ENCODE results near the gene PRR30.
A peak's percentile ranks its signal among the peaks of the same experiment; 100 is the strongest.

Gene PRR30

DNA sequence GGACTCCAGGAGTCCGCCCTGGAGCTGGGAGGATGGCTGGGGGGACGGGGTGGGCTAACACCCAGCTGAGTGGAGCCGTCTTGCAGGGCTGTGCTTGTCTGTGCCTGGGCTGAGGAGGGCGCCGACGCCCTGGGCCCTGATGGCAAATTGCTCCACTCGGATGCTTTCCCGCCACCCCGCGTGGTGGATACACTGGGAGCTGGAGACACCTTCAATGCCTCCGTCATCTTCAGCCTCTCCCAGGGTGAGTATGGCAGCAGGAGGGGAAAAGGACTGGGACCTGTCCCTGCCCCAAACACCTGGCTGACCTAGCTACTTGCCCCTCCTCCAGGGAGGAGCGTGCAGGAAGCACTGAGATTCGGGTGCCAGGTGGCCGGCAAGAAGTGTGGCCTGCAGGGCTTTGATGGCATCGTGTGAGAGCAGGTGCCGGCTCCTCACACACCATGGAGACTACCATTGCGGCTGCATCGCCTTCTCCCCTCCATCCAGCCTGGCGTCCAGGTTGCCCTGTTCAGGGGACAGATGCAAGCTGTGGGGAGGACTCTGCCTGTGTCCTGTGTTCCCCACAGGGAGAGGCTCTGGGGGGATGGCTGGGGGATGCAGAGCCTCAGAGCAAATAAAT lies 39.8 kb downstream of the PRR30 start:
- no peak overlapping the region for H3K9ac ChIP-seq (ENCODE audit: low read depth in 1 of 2, low read length in 2 of 2)
- peaks cover 20 to 55% of the 10 kb centered on the region in 2 donors for H3K36me3 ChIP-seq (ENCODE audit: control insufficient read depth in 1 of 2, insufficient read depth in 2 of 2, low read length in 2 of 2)
- peaks cover 16 to 17% of the 10 kb centered on the region in 2 donors for H3K4me1 ChIP-seq (ENCODE audit: control insufficient read depth in 1 of 2, insufficient read depth in 2 of 2, low read length in 2 of 2)
- no peak overlapping the region for H3K4me3 ChIP-seq (ENCODE audit: low read depth in 1 of 2, low read length in 2 of 2)
- no peak overlapping the region for H3K27ac ChIP-seq (ENCODE audit: low read depth, low read length)
- no peaks in the 10 kb centered on the region for H3K9me3 ChIP-seq (ENCODE audit: control insufficient read depth in 1 of 2, low read length in 2 of 2)
- H3K27me3 ChIP-seq (ENCODE audit: control insufficient read depth in 1 of 2, insufficient read depth in 2 of 2, low read length in 2 of 2) = no peaks in the 10 kb centered on the region

DNA sequence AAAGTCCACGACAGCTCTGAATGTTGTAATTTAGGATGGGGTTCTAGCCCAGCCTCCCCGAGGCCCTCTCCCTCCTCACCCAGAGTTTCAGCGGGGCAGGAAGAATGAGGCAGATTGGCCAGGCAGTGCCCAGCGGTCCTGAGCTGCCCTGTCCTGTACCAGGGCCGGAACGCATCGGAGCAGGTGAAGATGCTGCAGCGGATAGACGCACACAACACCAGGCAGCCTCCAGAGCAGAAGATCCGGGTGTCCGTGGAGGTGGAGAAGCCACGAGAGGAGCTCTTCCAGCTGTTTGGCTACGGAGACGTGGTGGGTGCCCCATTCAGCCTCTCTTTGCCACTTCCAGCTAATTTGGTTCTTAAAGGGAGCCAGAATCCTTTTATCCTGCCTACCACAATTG lies 41.9 kb downstream of the PRR30 start:
- Histone ChIP-seq H3K36me3 (ENCODE audit: control insufficient read depth in 1 of 2, insufficient read depth in 2 of 2, low read length in 2 of 2) (peaks cover 20 to 58% of the 10 kb centered on the region in 2 donors), H3K4me3 (ENCODE audit: low read depth in 1 of 2, low read length in 2 of 2) (no peak overlapping the region), H3K9ac (ENCODE audit: low read depth in 1 of 2, low read length in 2 of 2) (no peak overlapping the region), H3K27ac (ENCODE audit: low read depth, low read length) (no peak overlapping the region), H3K9me3 (ENCODE audit: control insufficient read depth in 1 of 2, low read length in 2 of 2) (no peaks in the 10 kb centered on the region), H3K4me1 (ENCODE audit: control insufficient read depth in 1 of 2, insufficient read depth in 2 of 2, low read length in 2 of 2) (peaks cover 37 to 38% of the 10 kb centered on the region in 2 donors), H3K27me3 (ENCODE audit: control insufficient read depth in 1 of 2, insufficient read depth in 2 of 2, low read length in 2 of 2) (no peaks in the 10 kb centered on the region)

DNA sequence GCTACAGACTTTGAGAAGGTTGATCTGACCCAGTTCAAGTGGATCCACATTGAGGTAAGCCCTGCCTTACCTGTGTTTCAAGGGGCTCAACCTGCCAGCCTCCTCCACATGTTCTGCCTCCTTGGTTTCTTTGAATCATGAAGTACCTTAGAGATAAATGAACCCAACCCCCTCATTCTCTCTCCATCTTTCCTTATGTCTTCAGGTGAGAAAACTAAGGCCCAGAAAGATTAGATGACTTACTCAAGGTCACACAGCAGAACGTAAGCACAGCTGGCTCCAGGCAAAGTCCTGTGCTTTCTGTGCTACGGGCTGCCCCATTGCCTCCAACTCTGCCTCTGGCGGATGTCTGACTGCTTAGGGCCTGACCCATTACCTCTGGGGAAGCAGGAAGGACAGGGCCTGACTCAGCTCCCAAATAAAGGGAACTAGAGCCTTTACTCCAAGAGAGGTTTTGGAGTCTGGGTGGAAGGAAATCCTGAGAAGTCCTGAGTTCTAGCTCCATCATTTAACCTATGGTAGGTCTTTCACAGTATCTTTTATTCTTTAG lies 42.4 kb downstream of the PRR30 start:
- H3K27me3 ChIP-seq (ENCODE audit: control insufficient read depth in 1 of 2, insufficient read depth in 2 of 2, low read length in 2 of 2) = no peaks in the 10 kb centered on the region
- peak overlapping the region in 1 of 2 donors; percentile 1 for H3K9ac ChIP-seq (ENCODE audit: low read depth in 1 of 2, low read length in 2 of 2)
- H3K9me3 ChIP-seq (ENCODE audit: control insufficient read depth in 1 of 2, low read length in 2 of 2) = no peaks in the 10 kb centered on the region
- no peak overlapping the region for H3K27ac ChIP-seq (ENCODE audit: low read depth, low read length)
- H3K4me1 ChIP-seq (ENCODE audit: control insufficient read depth in 1 of 2, insufficient read depth in 2 of 2, low read length in 2 of 2) = peaks cover 43% of the 10 kb centered on the region in 2 donors
- no peak overlapping the region for H3K4me3 ChIP-seq (ENCODE audit: low read depth in 1 of 2, low read length in 2 of 2)
- H3K36me3 ChIP-seq (ENCODE audit: control insufficient read depth in 1 of 2, insufficient read depth in 2 of 2, low read length in 2 of 2) = peaks cover 20 to 58% of the 10 kb centered on the region in 2 donors

DNA sequence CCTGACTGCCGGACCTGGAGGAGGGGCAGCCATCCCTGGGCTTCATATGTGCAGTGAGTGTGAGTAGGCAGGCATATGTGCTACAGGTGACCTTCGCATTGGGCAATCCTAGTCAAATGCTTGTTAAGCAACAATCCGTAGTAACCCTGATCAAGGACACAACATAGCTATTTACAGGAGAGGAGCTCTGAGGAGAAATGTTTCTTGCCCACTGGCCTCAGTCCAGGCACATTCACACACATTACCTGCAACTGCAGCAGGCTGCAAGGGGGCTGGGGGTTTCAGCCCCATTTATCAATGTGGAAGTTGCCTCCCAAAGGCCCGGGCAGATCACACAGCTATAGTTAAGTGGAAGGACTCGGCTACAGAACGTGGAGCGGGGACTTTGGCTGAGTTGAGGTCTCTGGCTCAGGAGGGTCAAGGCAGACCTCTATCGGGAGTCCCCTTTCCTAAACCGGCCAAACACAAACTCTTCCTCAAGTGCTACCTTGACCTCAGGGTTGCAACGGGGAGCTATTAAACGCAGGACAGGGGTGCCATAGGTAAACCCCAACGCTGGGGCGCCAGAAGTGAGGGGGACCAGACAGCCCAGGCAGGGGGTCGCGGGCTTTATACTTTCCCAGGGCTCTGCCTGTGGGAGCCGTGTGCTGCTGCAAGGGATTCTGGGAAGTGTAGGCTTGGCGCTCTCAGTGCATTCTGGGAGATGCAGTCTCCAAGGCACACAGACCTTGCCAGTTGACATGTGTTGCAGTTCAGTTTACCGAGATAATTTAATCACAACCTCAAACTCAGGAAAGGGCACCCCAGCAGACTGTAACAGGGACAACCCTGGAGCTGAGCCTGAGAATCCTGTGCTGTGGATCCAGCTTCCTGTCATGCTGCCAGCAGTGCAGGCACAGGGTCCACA lies 43.2 kb downstream of the PRR30 start:
- H3K36me3 ChIP-seq (ENCODE audit: control insufficient read depth in 1 of 2, insufficient read depth in 2 of 2, low read length in 2 of 2) = peaks cover 20 to 56% of the 10 kb centered on the region in 2 donors
- H3K4me1 ChIP-seq (ENCODE audit: control insufficient read depth in 1 of 2, insufficient read depth in 2 of 2, low read length in 2 of 2) = peaks cover 48 to 50% of the 10 kb centered on the region in 2 donors
- H3K9me3 ChIP-seq (ENCODE audit: control insufficient read depth in 1 of 2, low read length in 2 of 2) = no peaks in the 10 kb centered on the region
- no peaks in the 10 kb centered on the region for H3K27me3 ChIP-seq (ENCODE audit: control insufficient read depth in 1 of 2, insufficient read depth in 2 of 2, low read length in 2 of 2)
- peak overlapping the region; percentile 39 to 53 for H3K4me3 ChIP-seq (ENCODE audit: low read depth in 1 of 2, low read length in 2 of 2)
- no peak overlapping the region for H3K27ac ChIP-seq (ENCODE audit: low read depth, low read length)
- peak overlapping the region; percentile 1 to 10 for H3K9ac ChIP-seq (ENCODE audit: low read depth in 1 of 2, low read length in 2 of 2)

DNA sequence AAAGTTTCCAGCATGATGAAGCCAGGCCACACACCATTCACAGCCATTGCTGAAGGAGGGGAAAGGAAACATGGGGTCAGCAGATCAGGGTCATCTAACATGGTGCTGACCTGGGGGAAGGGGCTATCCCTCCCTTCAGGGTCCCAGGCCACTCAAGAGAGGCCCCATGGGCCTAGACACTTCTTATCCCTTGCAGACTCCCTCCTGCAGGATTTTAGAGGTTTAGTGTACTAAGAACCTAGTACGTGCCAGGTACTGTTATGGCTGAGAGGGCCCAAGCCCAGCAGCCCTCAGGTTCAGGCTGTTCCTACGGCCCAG lies 43.8 kb downstream of the PRR30 start:
- H3K4me3 ChIP-seq (ENCODE audit: low read depth in 1 of 2, low read length in 2 of 2) = no peak overlapping the region
- H3K27ac ChIP-seq (ENCODE audit: low read depth, low read length) = no peak overlapping the region
- H3K4me1 ChIP-seq (ENCODE audit: control insufficient read depth in 1 of 2, insufficient read depth in 2 of 2, low read length in 2 of 2) = peaks cover 48 to 54% of the 10 kb centered on the region in 2 donors
- no peaks in the 10 kb centered on the region for H3K27me3 ChIP-seq (ENCODE audit: control insufficient read depth in 1 of 2, insufficient read depth in 2 of 2, low read length in 2 of 2)
- no peaks in the 10 kb centered on the region for H3K9me3 ChIP-seq (ENCODE audit: control insufficient read depth in 1 of 2, low read length in 2 of 2)
- peaks cover 16 to 50% of the 10 kb centered on the region in 2 donors for H3K36me3 ChIP-seq (ENCODE audit: control insufficient read depth in 1 of 2, insufficient read depth in 2 of 2, low read length in 2 of 2)
- H3K9ac ChIP-seq (ENCODE audit: low read depth in 1 of 2, low read length in 2 of 2) = peak overlapping the region in 1 of 2 donors; percentile 10

DNA sequence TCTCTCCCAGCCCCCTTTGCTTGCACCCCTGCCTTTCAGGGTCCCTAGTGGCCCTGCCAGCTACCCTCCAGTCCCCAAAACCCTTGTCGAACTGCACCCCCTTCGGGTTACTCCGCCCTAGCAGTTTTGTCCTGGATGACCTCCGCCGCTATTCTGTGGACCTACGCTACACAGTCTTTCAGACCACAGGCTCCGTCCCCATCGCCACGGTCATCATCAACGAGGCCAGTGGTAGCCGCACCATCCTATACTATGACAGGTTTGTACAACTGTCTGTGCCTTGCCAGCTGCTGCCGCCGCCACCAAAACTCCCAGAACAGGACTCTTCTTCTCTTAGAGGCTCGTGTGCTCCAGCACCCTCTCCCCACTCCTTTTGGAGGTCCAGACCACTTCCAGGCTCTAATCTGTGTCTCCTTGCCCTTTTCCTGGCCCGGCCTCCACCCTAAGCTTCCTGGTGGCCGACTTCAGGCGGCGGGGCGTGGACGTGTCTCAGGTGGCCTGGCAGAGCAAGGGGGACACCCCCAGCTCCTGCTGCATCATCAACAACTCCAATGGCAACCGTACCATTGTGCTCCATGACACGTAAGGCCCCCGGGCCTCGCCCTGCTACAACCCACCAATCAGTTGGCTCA lies 44.7 kb downstream of the PRR30 start:
- H3K9me3 ChIP-seq (ENCODE audit: control insufficient read depth in 1 of 2, low read length in 2 of 2) = no peaks in the 10 kb centered on the region
- no peaks in the 10 kb centered on the region for H3K27me3 ChIP-seq (ENCODE audit: control insufficient read depth in 1 of 2, insufficient read depth in 2 of 2, low read length in 2 of 2)
- peak overlapping the region in 1 of 2 donors; percentile 28 for H3K9ac ChIP-seq (ENCODE audit: low read depth in 1 of 2, low read length in 2 of 2)
- H3K27ac ChIP-seq (ENCODE audit: low read depth, low read length) = no peak overlapping the region
- H3K4me3 ChIP-seq (ENCODE audit: low read depth in 1 of 2, low read length in 2 of 2) = peak overlapping the region in 1 of 2 donors; percentile 53
- H3K36me3 ChIP-seq (ENCODE audit: control insufficient read depth in 1 of 2, insufficient read depth in 2 of 2, low read length in 2 of 2) = peaks cover 7 to 41% of the 10 kb centered on the region in 2 donors
- peaks cover 48 to 57% of the 10 kb centered on the region in 2 donors for H3K4me1 ChIP-seq (ENCODE audit: control insufficient read depth in 1 of 2, insufficient read depth in 2 of 2, low read length in 2 of 2)

DNA sequence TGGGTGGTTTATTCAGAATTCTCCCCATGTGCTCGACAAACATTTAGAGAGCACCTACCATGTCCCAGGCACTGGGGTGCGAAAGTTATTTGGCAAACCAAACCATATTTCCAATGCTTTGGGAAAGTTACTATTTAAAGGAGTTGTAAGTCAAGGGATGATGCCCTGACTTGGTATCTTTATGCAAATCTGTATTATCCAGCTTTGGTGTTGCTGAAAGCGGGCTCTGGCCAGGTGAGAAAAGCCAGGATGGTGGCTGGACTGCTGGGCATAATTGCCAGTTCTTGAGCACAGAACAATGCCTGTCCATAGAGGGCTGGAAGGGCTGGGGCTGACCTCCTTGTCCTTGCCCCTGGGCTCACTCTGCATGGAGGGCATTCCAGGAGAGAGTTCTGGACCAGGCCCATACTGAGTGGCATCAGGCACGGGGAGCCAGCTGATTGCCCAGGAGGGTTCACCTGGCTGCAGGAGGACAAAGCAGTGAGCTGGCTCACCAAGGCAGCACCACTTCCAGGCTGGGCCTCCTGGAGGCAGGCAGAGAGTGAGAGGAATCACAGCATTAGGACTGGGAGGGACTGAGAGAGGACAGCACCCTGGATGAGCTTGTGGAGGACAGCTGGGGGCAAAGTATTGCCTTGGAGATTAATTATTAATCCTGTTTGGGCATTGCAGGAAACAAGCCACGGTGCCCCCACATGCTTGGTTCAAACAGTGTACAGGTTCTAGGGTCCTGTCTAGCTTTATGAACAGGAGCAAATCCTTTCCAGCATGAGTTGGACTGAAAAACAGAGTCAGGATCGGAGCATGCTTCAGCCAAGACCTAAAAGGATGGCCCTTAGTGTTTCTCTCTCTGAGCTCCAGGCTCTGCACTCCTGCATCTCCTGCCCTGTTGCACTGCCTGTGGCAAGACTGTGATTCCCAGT lies 45.5 kb downstream of the PRR30 start:
- Histone ChIP-seq H3K4me3 (ENCODE audit: low read depth in 1 of 2, low read length in 2 of 2) (peak overlapping the region; percentile 41 to 53), H3K36me3 (ENCODE audit: control insufficient read depth in 1 of 2, insufficient read depth in 2 of 2, low read length in 2 of 2) (peaks cover 7 to 34% of the 10 kb centered on the region in 2 donors), H3K4me1 (ENCODE audit: control insufficient read depth in 1 of 2, insufficient read depth in 2 of 2, low read length in 2 of 2) (peaks cover 56 to 58% of the 10 kb centered on the region in 2 donors), H3K27me3 (ENCODE audit: control insufficient read depth in 1 of 2, insufficient read depth in 2 of 2, low read length in 2 of 2) (no peaks in the 10 kb centered on the region), H3K9ac (ENCODE audit: low read depth in 1 of 2, low read length in 2 of 2) (peak overlapping the region in 1 of 2 donors; percentile 58), H3K27ac (ENCODE audit: low read depth, low read length) (peak overlapping the region; percentile 22), H3K9me3 (ENCODE audit: control insufficient read depth in 1 of 2, low read length in 2 of 2) (no peaks in the 10 kb centered on the region)

DNA sequence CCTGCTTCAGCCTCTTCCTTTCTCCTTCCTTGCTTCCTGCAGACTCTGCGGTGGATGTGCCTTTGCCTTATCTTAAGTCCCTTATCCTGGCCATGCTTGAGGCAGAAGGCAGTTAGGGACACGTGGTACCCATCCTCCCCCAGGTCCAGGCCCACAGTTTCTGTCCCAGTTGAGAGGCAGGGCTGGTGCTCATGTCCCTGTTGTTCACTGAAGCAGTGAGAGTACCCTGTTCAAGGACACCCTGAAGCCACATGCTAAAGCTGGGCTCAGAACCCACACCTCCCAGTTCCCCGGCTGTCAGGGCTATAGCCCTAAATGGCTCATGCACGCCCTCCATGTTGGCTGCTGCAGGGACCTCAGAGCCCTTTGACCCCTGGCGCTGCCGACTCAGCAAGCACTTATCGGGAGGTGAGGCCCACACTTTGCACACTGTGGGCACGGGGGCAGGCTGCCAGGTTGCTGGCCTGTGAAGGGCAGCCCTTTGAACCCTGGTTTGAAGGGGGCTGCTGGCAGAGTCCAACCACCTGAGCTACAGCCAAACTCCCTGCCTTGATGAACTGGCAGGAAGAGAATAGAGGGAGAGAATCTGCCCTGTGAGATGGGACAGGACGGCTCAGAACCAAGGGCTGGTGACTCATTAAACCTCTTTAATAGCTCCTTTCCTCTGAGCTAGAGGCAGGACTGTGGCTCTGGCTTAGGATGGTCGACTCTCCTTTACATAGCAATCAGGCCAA lies 46.3 kb downstream of the PRR30 start:
- Histone ChIP-seq H3K9me3 (ENCODE audit: control insufficient read depth in 1 of 2, low read length in 2 of 2) (no peaks in the 10 kb centered on the region), H3K9ac (ENCODE audit: low read depth in 1 of 2, low read length in 2 of 2) (peak overlapping the region in 1 of 2 donors; percentile 58), H3K4me3 (ENCODE audit: low read depth in 1 of 2, low read length in 2 of 2) (peak overlapping the region; percentile 41 to 53), H3K27ac (ENCODE audit: low read depth, low read length) (no peak overlapping the region), H3K36me3 (ENCODE audit: control insufficient read depth in 1 of 2, insufficient read depth in 2 of 2, low read length in 2 of 2) (peaks cover 7 to 31% of the 10 kb centered on the region in 2 donors), H3K27me3 (ENCODE audit: control insufficient read depth in 1 of 2, insufficient read depth in 2 of 2, low read length in 2 of 2) (no peaks in the 10 kb centered on the region), H3K4me1 (ENCODE audit: control insufficient read depth in 1 of 2, insufficient read depth in 2 of 2, low read length in 2 of 2) (peaks cover 57 to 58% of the 10 kb centered on the region in 2 donors)
